ENCODE measurements around the gene NDUFA13. TPM values are rescaled to one million over a fixed set of nuclear protein-coding genes. Genes with fewer than 3 reads are reported as not detected.

NDUFA13 gene
- total RNA-seq, 1 experiment from 2014 or later, result 203 TPM

DNA sequence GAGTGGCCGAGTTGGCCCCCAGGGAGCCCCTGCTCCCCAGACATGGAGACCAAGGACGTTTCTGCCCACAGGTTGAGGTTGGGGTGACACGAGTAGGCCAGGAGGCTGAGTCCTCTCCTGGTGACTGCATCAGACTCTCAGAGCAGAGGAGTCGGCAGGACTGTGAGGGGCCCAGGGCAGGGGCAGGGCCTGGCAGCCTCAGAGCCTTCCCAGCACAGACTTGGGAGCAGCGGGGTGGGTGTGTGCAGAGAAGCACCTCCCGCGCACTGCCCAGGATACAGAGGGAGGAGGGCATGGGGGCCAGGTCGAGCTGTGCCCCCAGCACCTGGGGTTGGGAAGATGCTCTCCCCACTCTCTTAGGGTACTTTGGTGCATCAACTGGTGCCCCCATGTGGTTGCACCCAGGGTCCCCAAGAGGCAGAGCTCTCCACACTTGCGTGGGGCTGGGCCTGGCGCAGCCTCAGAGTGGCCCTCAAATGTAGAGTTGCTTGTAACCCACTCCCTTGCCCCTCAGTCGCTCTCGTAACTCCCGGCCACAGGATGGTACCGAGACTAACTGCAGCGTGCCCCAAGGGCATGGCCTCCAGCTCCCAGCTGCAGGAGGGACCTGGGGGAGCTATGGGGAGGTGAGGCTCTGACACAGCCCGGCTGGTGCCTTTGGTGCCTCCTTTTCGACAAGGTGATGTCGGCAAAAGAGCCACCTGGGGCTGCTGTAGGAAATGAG, 16.6 kb upstream of the NDUFA13 start:
- TF ChIP-seq EZH2 (IDR thresholded peaks at IDR 0.05; ENCODE audit: low read depth), result no peak
- TF ChIP-seq, protein P1, sequence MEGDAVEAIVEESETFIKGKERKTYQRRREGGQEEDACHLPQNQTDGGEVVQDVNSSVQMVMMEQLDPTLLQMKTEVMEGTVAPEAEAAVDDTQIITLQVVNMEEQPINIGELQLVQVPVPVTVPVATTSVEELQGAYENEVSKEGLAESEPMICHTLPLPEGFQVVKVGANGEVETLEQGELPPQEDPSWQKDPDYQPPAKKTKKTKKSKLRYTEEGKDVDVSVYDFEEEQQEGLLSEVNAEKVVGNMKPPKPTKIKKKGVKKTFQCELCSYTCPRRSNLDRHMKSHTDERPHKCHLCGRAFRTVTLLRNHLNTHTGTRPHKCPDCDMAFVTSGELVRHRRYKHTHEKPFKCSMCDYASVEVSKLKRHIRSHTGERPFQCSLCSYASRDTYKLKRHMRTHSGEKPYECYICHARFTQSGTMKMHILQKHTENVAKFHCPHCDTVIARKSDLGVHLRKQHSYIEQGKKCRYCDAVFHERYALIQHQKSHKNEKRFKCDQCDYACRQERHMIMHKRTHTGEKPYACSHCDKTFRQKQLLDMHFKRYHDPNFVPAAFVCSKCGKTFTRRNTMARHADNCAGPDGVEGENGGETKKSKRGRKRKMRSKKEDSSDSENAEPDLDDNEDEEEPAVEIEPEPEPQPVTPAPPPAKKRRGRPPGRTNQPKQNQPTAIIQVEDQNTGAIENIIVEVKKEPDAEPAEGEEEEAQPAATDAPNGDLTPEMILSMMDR (conservative IDR thresholded peaks at IDR 0.05), result no peak
- Histone ChIP-seq H2AFZ (no peak overlapping the region), H3K4me1 (replicated peaks; ENCODE audit: insufficient read depth) (no peaks in the 10 kb centered on the region), H3K4me2 (no peak overlapping the region), H3K9me3 (ENCODE audit: insufficient read depth, low read depth) (no peaks in the 10 kb centered on the region), H3K36me3 (ENCODE audit: low read depth) (peaks cover 18% of the 10 kb centered on the region; the same call in 1 of the 2 replicates), H3K27ac (no peak overlapping the region), H4K20me1 (ENCODE audit: insufficient read depth) (peaks cover 15% of the 10 kb centered on the region), H3K4me3 (no peak overlapping the region), H3K27me3 (ENCODE audit: insufficient read depth, low read depth) (no peaks in the 10 kb centered on the region), H3K9me2 (ENCODE audit: insufficient read depth) (no peaks in the 10 kb centered on the region), H3F3A (ENCODE audit: insufficient read depth, low read depth) (peaks cover 11% of the 10 kb centered on the region; the same call in 1 of the 2 replicates), H3K79me2 (ENCODE audit: low read depth) (0 out of 2 replicates have a peak, but pooled peaks cover 3% of the 10 kb centered on the region)
- ChIA-PET CTCF (no interaction called here), POLR2A (ENCODE audit: unreplicated experiment) (no interaction called here)
- intact Hi-C loops (cut with micrococcal nuclease; ENCODE audit: unreplicated experiment), result no loop called here
- no peak for DNase-seq
- no TSS peak for BruUV-seq (replicated peaks)

DNA sequence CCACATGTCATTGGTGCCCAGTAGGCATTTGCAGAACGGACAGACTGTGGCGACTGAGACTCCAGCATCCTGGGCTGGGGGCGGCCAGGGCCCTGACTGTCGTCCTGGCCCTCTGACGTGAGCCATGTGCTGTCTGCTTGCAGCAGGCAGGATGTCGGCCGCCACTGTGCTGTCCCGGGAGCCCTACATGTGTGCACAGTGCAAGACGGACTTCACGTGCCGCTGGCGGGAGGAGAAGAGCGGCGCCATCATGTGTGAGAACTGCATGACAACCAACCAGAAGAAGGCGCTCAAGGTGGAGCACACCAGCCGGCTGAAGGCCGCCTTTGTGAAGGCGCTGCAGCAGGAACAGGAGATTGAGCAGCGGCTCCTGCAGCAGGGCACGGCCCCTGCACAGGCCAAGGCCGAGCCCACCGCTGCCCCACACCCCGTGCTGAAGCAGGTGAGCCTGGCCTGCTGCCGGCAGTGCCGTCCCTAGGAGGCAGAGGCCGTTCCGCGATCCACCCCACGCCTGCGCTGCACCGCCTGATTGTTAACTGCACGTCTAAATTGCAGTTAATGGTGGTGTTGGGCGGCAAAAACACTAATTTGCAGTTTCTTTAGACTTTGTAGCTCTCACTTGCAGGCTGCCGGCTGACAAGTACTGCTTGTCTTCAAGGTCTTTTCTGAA, 14.9 kb upstream of the NDUFA13 start:
- Histone ChIP-seq H3K27ac (no peak overlapping the region), H3K4me1 (replicated peaks; ENCODE audit: insufficient read depth) (no peaks in the 10 kb centered on the region), H2AFZ (no peak overlapping the region), H3K4me2 (no peak overlapping the region), H3K36me3 (ENCODE audit: low read depth) (peaks cover 19% of the 10 kb centered on the region; the same call in 1 of the 2 replicates), H3F3A (ENCODE audit: insufficient read depth, low read depth) (peaks cover 19% of the 10 kb centered on the region; the same call in 1 of the 2 replicates), H4K20me1 (ENCODE audit: insufficient read depth) (peaks cover 9% of the 10 kb centered on the region), H3K79me2 (ENCODE audit: low read depth) (no peaks in the 10 kb centered on the region), H3K9me2 (ENCODE audit: insufficient read depth) (no peaks in the 10 kb centered on the region), H3K4me3 (no peak overlapping the region), H3K27me3 (ENCODE audit: insufficient read depth, low read depth) (no peaks in the 10 kb centered on the region), H3K9me3 (ENCODE audit: insufficient read depth, low read depth) (no peaks in the 10 kb centered on the region)
- ChIA-PET CTCF (no interaction called here), POLR2A (ENCODE audit: unreplicated experiment) (no interaction called here)
- intact Hi-C loops (cut with micrococcal nuclease; ENCODE audit: unreplicated experiment), result no loop called here
- BruUV-seq (replicated peaks), result no TSS peak
- no peak for DNase-seq
- no peak for TF ChIP-seq EZH2 (IDR thresholded peaks at IDR 0.05; ENCODE audit: low read depth)
- TF ChIP-seq, protein P1 (conservative IDR thresholded peaks at IDR 0.05), result no peak

DNA sequence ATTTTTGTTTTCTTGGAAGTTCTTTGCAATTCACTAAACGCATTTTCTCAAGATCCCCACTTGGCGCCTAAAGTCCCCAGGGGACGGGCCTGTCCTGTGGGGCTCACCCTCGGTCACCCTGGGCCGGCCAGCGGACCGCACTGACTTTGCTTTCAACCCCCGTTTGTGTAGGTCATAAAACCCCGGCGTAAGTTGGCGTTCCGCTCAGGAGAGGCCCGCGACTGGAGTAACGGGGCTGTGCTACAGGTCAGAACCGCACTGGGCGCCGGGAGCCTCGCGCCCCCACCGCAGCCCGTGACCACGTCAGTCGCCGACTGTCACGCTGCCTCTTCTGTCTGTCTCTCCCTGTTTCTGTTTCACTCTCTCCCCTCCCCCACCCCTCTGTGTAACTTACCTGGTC, 14.2 kb upstream of the NDUFA13 start:
- H3K4me1 ChIP-seq (replicated peaks; ENCODE audit: insufficient read depth), result no peaks in the 10 kb centered on the region
- peaks cover 26% of the 10 kb centered on the region; the same call in 1 of the 2 replicates for H3F3A ChIP-seq (ENCODE audit: insufficient read depth, low read depth)
- H3K9me2 ChIP-seq (ENCODE audit: insufficient read depth), result no peaks in the 10 kb centered on the region
- H2AFZ ChIP-seq, result no peak overlapping the region
- no peak overlapping the region for H3K4me3 ChIP-seq
- H3K36me3 ChIP-seq (ENCODE audit: low read depth), result peaks cover 19% of the 10 kb centered on the region; the same call in 1 of the 2 replicates
- no peaks in the 10 kb centered on the region for H3K79me2 ChIP-seq (ENCODE audit: low read depth)
- intact Hi-C loops (cut with micrococcal nuclease; ENCODE audit: unreplicated experiment), result no loop called here
- no peak overlapping the region for H3K4me2 ChIP-seq
- BruUV-seq (replicated peaks), result no TSS peak
- H3K27ac ChIP-seq, result no peak overlapping the region
- H3K9me3 ChIP-seq (ENCODE audit: insufficient read depth, low read depth), result no peaks in the 10 kb centered on the region
- ChIA-PET CTCF (no interaction called here), POLR2A (ENCODE audit: unreplicated experiment) (no interaction called here)
- H4K20me1 ChIP-seq (ENCODE audit: insufficient read depth), result peaks cover 8% of the 10 kb centered on the region
- DNase-seq, result no peak
- TF ChIP-seq EZH2 (IDR thresholded peaks at IDR 0.05; ENCODE audit: low read depth), result no peak
- TF ChIP-seq, protein P1 (conservative IDR thresholded peaks at IDR 0.05), result no peak
- H3K27me3 ChIP-seq (ENCODE audit: insufficient read depth, low read depth), result no peaks in the 10 kb centered on the region
